ENCODE results near the gene OBSCN.

DNA sequence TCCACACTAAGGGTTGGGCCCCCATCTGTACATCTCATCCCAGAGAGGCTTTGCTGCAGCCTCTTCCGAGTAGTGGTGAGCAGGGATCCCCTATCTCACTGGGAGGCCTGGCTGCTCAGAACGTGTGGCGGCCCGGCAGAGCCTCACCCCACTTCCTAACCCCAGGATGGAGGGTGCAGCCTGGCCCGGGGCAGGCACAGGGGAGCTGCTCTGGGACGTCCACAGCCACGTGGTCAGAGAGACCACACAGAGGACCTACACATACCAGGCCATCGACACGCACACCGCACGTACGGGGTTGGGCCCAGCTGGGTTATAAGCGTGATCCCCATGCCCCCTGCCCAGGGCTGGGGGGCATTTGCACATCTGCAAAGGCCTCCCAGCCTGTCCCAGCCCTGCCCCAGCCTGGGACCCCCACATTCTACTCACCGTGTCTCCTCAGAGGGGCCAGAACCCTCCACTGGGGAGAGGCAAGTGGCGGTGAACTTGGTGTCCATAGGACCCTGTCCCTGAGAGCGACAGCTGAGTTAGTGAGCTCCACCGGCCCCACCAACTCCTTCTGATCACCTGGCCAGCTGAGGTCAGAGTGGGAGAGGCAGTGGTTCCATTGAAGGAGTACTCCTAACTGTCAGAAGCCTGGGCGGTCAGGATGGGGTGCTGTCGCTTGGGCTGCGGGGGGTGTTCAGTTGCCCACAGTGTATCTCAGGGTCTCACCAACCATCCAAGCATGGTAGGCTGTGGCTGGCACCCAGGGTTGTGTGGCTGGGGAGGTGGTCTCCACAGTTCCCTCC lies 157.6 kb downstream of the OBSCN start:
- TF ChIP-seq, protein P1, sequence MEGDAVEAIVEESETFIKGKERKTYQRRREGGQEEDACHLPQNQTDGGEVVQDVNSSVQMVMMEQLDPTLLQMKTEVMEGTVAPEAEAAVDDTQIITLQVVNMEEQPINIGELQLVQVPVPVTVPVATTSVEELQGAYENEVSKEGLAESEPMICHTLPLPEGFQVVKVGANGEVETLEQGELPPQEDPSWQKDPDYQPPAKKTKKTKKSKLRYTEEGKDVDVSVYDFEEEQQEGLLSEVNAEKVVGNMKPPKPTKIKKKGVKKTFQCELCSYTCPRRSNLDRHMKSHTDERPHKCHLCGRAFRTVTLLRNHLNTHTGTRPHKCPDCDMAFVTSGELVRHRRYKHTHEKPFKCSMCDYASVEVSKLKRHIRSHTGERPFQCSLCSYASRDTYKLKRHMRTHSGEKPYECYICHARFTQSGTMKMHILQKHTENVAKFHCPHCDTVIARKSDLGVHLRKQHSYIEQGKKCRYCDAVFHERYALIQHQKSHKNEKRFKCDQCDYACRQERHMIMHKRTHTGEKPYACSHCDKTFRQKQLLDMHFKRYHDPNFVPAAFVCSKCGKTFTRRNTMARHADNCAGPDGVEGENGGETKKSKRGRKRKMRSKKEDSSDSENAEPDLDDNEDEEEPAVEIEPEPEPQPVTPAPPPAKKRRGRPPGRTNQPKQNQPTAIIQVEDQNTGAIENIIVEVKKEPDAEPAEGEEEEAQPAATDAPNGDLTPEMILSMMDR (IDR thresholded peaks at IDR 0.05), result no peak
- no peak for TF ChIP-seq POLR2A (IDR thresholded peaks at IDR 0.05)
